Prostate gland (tissue), 2 donors: Measurements from ENCODE around the gene HLA-DOB. TPM values are rescaled to one million over a fixed set of nuclear protein-coding genes. Genes with fewer than 3 reads are reported as not detected.

Experiments used
- DNase-seq: peaks from one replicate; pipeline ENCODE4 v3.0.0-alpha.2; 2019; ENCODE audit warnings: low spot score
- H3K27ac ChIP-seq, 2 donors: fragments of 200-600 bp; sonication (generic); 2 replicates each; pipeline ENCODE4 v1.5.1; 2017 to 2019
- H3K27me3 ChIP-seq: fragments of 200-600 bp; sonication (generic); replicated peaks from 2 replicates; pipeline ENCODE4 v1.5.1; 2019; ENCODE audit not compliant: insufficient read depth
- H3K36me3 ChIP-seq, 2 donors: fragments of 200-600 bp; sonication (generic); 1 replicate in 1 of 2; 2 replicates in 1 of 2; pipeline versions ENCODE4 v1.5.1 to v1.8.1; 2017 to 2019
- H3K4me1 ChIP-seq: fragments of 200-600 bp; sonication (generic); replicated peaks from 2 replicates; pipeline ENCODE4 v1.5.1; 2019
- H3K4me3 ChIP-seq, 2 donors: fragments of 200-600 bp; sonication (generic); 2 replicates each; pipeline ENCODE4 v1.5.1; 2017 to 2019
- H3K9me3 ChIP-seq: fragments of 200-600 bp; sonication (generic); 2 replicates; pipeline ENCODE4 v1.5.1; 2017
- CTCF ChIP-seq, 4 experiments: fragments of 200-600 bp in 2 of 4; fragments of 450-650 bp in 2 of 4; sonication (generic) in 2 of 4; IDR thresholded peaks; 1 replicate in 3 of 4; 2 replicates in 1 of 4; pipeline ENCODE4 v1.5.1; 2016 to 2019; ENCODE audit warnings: antibody characterized with exemption in 4 of 4, mild to moderate bottlenecking in 2 of 4, moderate library complexity in 2 of 4
- POLR2A ChIP-seq: fragments of 450-650 bp; IDR thresholded peaks from one replicate; pipeline ENCODE4 v1.6.1; 2016; ENCODE audit warnings: antibody characterized with exemption, mild to moderate bottlenecking
- POLR2AphosphoS5 ChIP-seq: sonication (generic); formaldehyde crosslinking; IDR thresholded peaks from one replicate; pipeline ENCODE4 v1.6.1; 2017; ENCODE audit warnings: antibody characterized with exemption
- WGBS: methylation state at CpG from one replicate; pipeline ENCODE4 v1.1.5; 2018; 5-methylcytosine and 5-hydroxymethylcytosine counted together
- intact Hi-C: fragments of 100-400 bp; cut with DNase I; formaldehyde crosslinking; loops from one replicate; pipeline ENCODE4 v1.14.2; 2022
- total RNA-seq, 2 donors: library from RNA; depleted of rRNA; stranded (reverse); fragments of >200 nt; gene quantifications; one replicate each; pipeline ENCODE4 v1.1.0, GENCODE V29; 2016

The HLA-DOB gene
- total RNA-seq, 2 donors from 2014 or later: 0.41 TPM; not detected in 1

GRCh38 chr6:32796848-32797776 is 19.7 kb downstream of the HLA-DOB start:
- H3K27ac ChIP-seq: no peak overlapping the region
- no peaks in the 10 kb centered on the region for H3K4me1 ChIP-seq
- peak; percentile 58 for DNase-seq
- no peaks in the 10 kb centered on the region for H3K36me3 ChIP-seq
- H3K9me3 ChIP-seq: no peaks in the 10 kb centered on the region
- no peaks in the 10 kb centered on the region for H3K27me3 ChIP-seq
- intact Hi-C loops: loop anchor here (5.0 to 10.0 kb wide), 3 partner anchors 102 to 552 kb away; no protein-coding TSS in a partner anchor
- TF ChIP-seq POLR2A (no peak), CTCF (IDR thresholded peaks at IDR 0.05) (peak; percentile 85 to 94 (median 88)), POLR2AphosphoS5 (peak; percentile 55)
- WGBS: 12% methylated on average over 30 of the region's 30 CpGs
- no peak overlapping the region for H3K4me3 ChIP-seq

GRCh38 chr6:32794510-32794909 is 22.3 kb downstream of the HLA-DOB start:
- H3K27me3 ChIP-seq: peaks cover 3% of the 10 kb centered on the region
- TF ChIP-seq POLR2A (no peak), CTCF (IDR thresholded peaks at IDR 0.05) (no peak), POLR2AphosphoS5 (no peak)
- DNase-seq: no peak
- H3K4me3 ChIP-seq: no peak overlapping the region
- no peak overlapping the region for H3K27ac ChIP-seq
- no peaks in the 10 kb centered on the region for H3K9me3 ChIP-seq
- WGBS: 80% methylated on average over 2 of the region's 2 CpGs
- H3K4me1 ChIP-seq: no peaks in the 10 kb centered on the region
- H3K36me3 ChIP-seq: no peaks in the 10 kb centered on the region
- intact Hi-C loops: loop anchor here (5.0 to 10.0 kb wide), 3 partner anchors 100 to 550 kb away; no protein-coding TSS in a partner anchor

GRCh38 chr6:32792901-32793435 is 23.8 kb downstream of the HLA-DOB start:
- intact Hi-C loops: loop anchor here (5.0 to 10.0 kb wide), 3 partner anchors 98 to 548 kb away; no protein-coding TSS in a partner anchor

GRCh38 chr6:32790306-32790705 is 26.5 kb downstream of the HLA-DOB start:
- no peak overlapping the region for H3K4me3 ChIP-seq
- no peak overlapping the region for H3K27ac ChIP-seq
- no peaks in the 10 kb centered on the region for H3K9me3 ChIP-seq
- no peak for TF ChIP-seq CTCF (IDR thresholded peaks at IDR 0.05)
- TF ChIP-seq POLR2AphosphoS5: no peak
- TF ChIP-seq POLR2A: no peak
- intact Hi-C loops: loop anchor here (5.0 to 10.0 kb wide), 3 partner anchors 96 to 546 kb away; no protein-coding TSS in a partner anchor
- H3K36me3 ChIP-seq: no peaks in the 10 kb centered on the region
- no peaks in the 10 kb centered on the region for H3K4me1 ChIP-seq
- no peak for DNase-seq
- WGBS: 14% methylated on average over 2 of the region's 2 CpGs
- peaks cover 3% of the 10 kb centered on the region for H3K27me3 ChIP-seq

More at GRCh38 chr6:32792901-32793435, 23.8 kb downstream of the HLA-DOB start:
- TF ChIP-seq POLR2A (no peak), CTCF (IDR thresholded peaks at IDR 0.05) (no peak), POLR2AphosphoS5 (no peak)
- no peaks in the 10 kb centered on the region for H3K36me3 ChIP-seq
- peaks cover 3% of the 10 kb centered on the region for H3K27me3 ChIP-seq
- H3K4me3 ChIP-seq: no peak overlapping the region
- no peaks in the 10 kb centered on the region for H3K9me3 ChIP-seq
- DNase-seq: no peak
- 37% methylated on average over 3 of the region's 3 CpGs for whole genome bisulfite sequencing
- H3K27ac ChIP-seq: no peak overlapping the region
- H3K4me1 ChIP-seq: no peaks in the 10 kb centered on the region
